ENCODE results near the gene TSC22D4.
A peak's percentile ranks its signal among the peaks of the same experiment; 100 is the strongest.
"Not testable (repeated sequence)": the region's sequence is repeated elsewhere in the genome, so short reads cannot be mapped to it uniquely, and the experiment has no call there.

TSC22D4 gene

DNA sequence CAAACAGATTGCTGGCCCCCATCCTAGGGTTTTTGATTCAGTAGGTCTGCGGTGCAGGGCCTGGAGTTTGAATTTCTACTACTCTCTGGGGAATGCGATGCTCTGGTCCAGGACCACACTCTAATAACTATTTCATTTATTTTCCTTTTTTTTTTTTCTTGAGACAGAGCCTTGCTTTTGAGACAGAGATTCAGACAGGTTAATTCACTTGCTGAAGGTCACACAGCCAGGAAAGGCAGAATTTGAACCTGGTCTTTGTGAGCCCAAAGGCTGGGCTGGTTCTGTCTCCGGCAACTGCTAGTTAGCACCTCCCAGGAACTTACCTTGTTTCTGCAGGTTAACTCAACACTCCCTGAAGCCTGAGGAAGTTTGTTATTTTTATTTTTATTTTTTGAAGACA is 26.5 kb downstream of the TSC22D4 start:
- DNase-seq, result no peak
- no peak overlapping the region for H3K56ac ChIP-seq (ENCODE audit: low read length)
- H4K5ac ChIP-seq (ENCODE audit: low read length), result no peak overlapping the region

DNA sequence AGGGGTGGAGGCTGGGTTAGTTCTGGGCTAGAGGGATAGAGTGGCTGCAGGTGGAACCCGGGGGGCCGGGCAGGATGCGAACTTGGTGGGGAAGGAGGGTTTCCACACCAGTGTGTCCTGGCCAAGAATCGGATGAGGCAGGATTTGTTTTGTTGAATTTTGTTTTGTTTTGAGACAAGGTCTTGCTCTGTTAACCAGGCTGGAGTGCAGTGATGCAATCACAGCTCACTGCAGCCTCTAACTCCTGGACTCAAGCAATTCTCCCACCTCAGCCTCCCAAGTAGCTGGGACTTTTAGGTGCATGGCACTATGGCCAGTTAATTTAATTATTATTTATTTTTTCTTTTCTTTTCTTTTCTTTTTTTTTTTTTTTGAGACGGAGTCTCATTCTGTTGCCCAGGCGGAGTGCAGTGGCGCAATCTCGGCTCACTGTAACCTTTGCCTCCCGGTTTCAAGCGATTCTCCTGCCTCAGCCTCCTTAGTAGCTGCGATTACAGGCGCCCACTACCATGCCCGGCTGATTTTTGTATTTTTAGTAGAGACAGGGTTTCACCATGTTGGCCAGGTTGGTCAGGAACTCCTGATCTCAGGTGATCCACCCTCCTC is 29.7 kb downstream of the TSC22D4 start:
- Histone ChIP-seq H4K5ac (ENCODE audit: low read length) (no peak overlapping the region), H3K36me3 (ENCODE audit: control insufficient read depth, insufficient read depth, low read length) (no peaks in the 10 kb centered on the region), H3K4me2 (ENCODE audit: low read length) (no peak overlapping the region), H2BK120ac (ENCODE audit: low read depth, low read length) (no peak overlapping the region), H3K56ac (ENCODE audit: low read length) (no peak overlapping the region), H3K4me3 (ENCODE audit: low read length) (no peak overlapping the region), H4K8ac (ENCODE audit: low read depth, low read length) (no peak overlapping the region), H3K79me2 (ENCODE audit: control insufficient read depth, insufficient read depth, low read length) (no peaks in the 10 kb centered on the region), H3K79me1 (ENCODE audit: low read length) (no peaks in the 10 kb centered on the region), H3K9ac (ENCODE audit: low read length) (no peak overlapping the region), H3K23ac (ENCODE audit: low read length) (no peak overlapping the region), H3K4me1 (ENCODE audit: control insufficient read depth, low read depth, low read length) (no peaks in the 10 kb centered on the region), H3K27ac (ENCODE audit: low read depth, low read length) (no peak overlapping the region), H3K4ac (ENCODE audit: low read depth, low read length) (no peak overlapping the region), H2BK15ac (replicated peaks; ENCODE audit: low read depth) (no peak overlapping the region), H3K18ac (ENCODE audit: low read length) (no peak overlapping the region), H2AK5ac (ENCODE audit: low read length) (no peak overlapping the region), H3K27me3 (ENCODE audit: insufficient read depth, low read length, poor library complexity) (no peaks in the 10 kb centered on the region), H2BK5ac (ENCODE audit: low read length) (no peak overlapping the region)
- DNase-seq, result no peak
- no CpG with 5 or more reads among the region's 13 CpGs for WGBS (ENCODE audit: extremely low coverage, insufficient coverage, low lambda C conversion rate)

More for the DNA sequence above, 26.5 kb downstream of the TSC22D4 start:
- H3K9ac ChIP-seq (ENCODE audit: low read length), result no peak overlapping the region
- no peaks in the 10 kb centered on the region for H3K4me1 ChIP-seq (ENCODE audit: control insufficient read depth, low read depth, low read length)
- H3K18ac ChIP-seq (ENCODE audit: low read length), result no peak overlapping the region
- H3K4me2 ChIP-seq (ENCODE audit: low read length), result no peak overlapping the region
- no peak overlapping the region for H3K4ac ChIP-seq (ENCODE audit: low read depth, low read length)
- no peak overlapping the region for H4K8ac ChIP-seq (ENCODE audit: low read depth, low read length)
- H3K27ac ChIP-seq (ENCODE audit: low read depth, low read length), result no peak overlapping the region
- H3K36me3 ChIP-seq (ENCODE audit: control insufficient read depth, insufficient read depth, low read length), result no peaks in the 10 kb centered on the region
- no peaks in the 10 kb centered on the region for H3K79me2 ChIP-seq (ENCODE audit: control insufficient read depth, insufficient read depth, low read length)
- WGBS (ENCODE audit: extremely low coverage, insufficient coverage, low lambda C conversion rate), result no CpG with 5 or more reads among the region's 3 CpGs
- H2AK5ac ChIP-seq (ENCODE audit: low read length), result no peak overlapping the region
- H3K79me1 ChIP-seq (ENCODE audit: low read length), result no peaks in the 10 kb centered on the region
- no peak overlapping the region for H3K23ac ChIP-seq (ENCODE audit: low read length)
- no peak overlapping the region for H2BK5ac ChIP-seq (ENCODE audit: low read length)
- no peak overlapping the region for H2BK120ac ChIP-seq (ENCODE audit: low read depth, low read length)
- H3K4me3 ChIP-seq (ENCODE audit: low read length), result no peak overlapping the region
- no peak overlapping the region for H2BK15ac ChIP-seq (replicated peaks; ENCODE audit: low read depth)
- no peaks in the 10 kb centered on the region for H3K27me3 ChIP-seq (ENCODE audit: insufficient read depth, low read length, poor library complexity)

DNA sequence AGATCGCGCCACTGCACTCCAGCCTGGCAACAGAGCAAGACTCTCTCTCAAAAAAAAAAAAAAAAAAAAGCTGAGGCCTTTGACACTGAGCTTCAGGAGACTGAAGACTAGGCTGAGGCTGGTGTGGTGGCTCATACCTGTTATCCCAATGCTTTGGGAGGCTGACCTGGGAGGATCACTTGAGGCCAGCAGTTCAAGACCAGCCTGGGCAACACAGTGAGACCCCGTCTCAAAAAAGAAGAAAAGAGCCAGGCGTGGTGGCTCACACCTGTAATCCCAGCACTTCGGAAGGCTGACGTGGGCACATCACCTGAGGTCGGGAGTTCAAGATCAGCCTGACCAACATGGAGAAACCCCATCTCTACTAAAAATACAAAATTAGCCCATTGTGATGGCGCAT is 31.7 kb downstream of the TSC22D4 start:
- H3K4me1 ChIP-seq (ENCODE audit: control insufficient read depth, low read depth, low read length); H3K4ac ChIP-seq (ENCODE audit: low read depth, low read length); H3K27me3 ChIP-seq (ENCODE audit: insufficient read depth, low read length, poor library complexity); H3K18ac ChIP-seq (ENCODE audit: low read length); H3K4me3 ChIP-seq (ENCODE audit: low read length); H4K8ac ChIP-seq (ENCODE audit: low read depth, low read length); H2BK15ac ChIP-seq (replicated peaks; ENCODE audit: low read depth); H4K5ac ChIP-seq (ENCODE audit: low read length); H3K9ac ChIP-seq (ENCODE audit: low read length); H3K79me2 ChIP-seq (ENCODE audit: control insufficient read depth, insufficient read depth, low read length); H3K36me3 ChIP-seq (ENCODE audit: control insufficient read depth, insufficient read depth, low read length); H3K23ac ChIP-seq (ENCODE audit: low read length); H3K56ac ChIP-seq (ENCODE audit: low read length); H3K79me1 ChIP-seq (ENCODE audit: low read length); DNase-seq; H3K4me2 ChIP-seq (ENCODE audit: low read length); H3K27ac ChIP-seq (ENCODE audit: low read depth, low read length); H2AK5ac ChIP-seq (ENCODE audit: low read length); H2BK120ac ChIP-seq (ENCODE audit: low read depth, low read length); H2BK5ac ChIP-seq (ENCODE audit: low read length): not testable (repeated sequence)
- no CpG with 5 or more reads among the region's 8 CpGs for WGBS (ENCODE audit: extremely low coverage, insufficient coverage, low lambda C conversion rate)

DNA sequence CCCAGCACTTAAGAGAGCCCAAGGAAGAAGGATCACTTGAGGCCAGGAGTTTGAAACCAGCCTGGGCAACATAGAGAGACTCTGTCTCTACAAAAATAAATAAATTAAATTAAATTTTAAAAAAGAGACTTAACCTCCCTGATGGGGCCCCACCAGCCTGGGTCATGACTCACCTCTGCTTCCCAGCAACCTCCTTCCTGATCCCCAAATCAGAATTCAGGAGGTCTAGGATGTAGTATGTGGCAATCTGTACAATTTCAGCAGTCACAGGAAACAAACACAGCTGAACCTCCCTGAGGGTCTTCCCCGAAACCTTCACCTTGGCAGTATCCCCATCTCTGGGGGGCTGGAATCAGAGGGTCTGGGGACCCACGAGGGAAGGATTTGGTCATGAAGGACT is 33.0 kb downstream of the TSC22D4 start:
- Histone ChIP-seq H2BK120ac (ENCODE audit: low read depth, low read length) (no peak overlapping the region), H3K56ac (ENCODE audit: low read length) (no peak overlapping the region), H3K4me1 (ENCODE audit: control insufficient read depth, low read depth, low read length) (no peaks in the 10 kb centered on the region), H3K9ac (ENCODE audit: low read length) (no peak overlapping the region), H3K4ac (ENCODE audit: low read depth, low read length) (no peak overlapping the region), H3K79me1 (ENCODE audit: low read length) (no peaks in the 10 kb centered on the region), H4K8ac (ENCODE audit: low read depth, low read length) (no peak overlapping the region), H3K4me2 (ENCODE audit: low read length) (no peak overlapping the region), H2BK5ac (ENCODE audit: low read length) (no peak overlapping the region), H3K36me3 (ENCODE audit: control insufficient read depth, insufficient read depth, low read length) (no peaks in the 10 kb centered on the region), H4K5ac (ENCODE audit: low read length) (no peak overlapping the region), H3K79me2 (ENCODE audit: control insufficient read depth, insufficient read depth, low read length) (no peaks in the 10 kb centered on the region), H2AK5ac (ENCODE audit: low read length) (no peak overlapping the region), H3K4me3 (ENCODE audit: low read length) (no peak overlapping the region), H3K27ac (ENCODE audit: low read depth, low read length) (no peak overlapping the region), H3K23ac (ENCODE audit: low read length) (no peak overlapping the region), H2BK15ac (replicated peaks; ENCODE audit: low read depth) (no peak overlapping the region), H3K27me3 (ENCODE audit: insufficient read depth, low read length, poor library complexity) (no peaks in the 10 kb centered on the region), H3K18ac (ENCODE audit: low read length) (no peak overlapping the region)
- no peak for DNase-seq
- WGBS (ENCODE audit: extremely low coverage, insufficient coverage, low lambda C conversion rate), result no CpG with 5 or more reads among the region's 2 CpGs

DNA sequence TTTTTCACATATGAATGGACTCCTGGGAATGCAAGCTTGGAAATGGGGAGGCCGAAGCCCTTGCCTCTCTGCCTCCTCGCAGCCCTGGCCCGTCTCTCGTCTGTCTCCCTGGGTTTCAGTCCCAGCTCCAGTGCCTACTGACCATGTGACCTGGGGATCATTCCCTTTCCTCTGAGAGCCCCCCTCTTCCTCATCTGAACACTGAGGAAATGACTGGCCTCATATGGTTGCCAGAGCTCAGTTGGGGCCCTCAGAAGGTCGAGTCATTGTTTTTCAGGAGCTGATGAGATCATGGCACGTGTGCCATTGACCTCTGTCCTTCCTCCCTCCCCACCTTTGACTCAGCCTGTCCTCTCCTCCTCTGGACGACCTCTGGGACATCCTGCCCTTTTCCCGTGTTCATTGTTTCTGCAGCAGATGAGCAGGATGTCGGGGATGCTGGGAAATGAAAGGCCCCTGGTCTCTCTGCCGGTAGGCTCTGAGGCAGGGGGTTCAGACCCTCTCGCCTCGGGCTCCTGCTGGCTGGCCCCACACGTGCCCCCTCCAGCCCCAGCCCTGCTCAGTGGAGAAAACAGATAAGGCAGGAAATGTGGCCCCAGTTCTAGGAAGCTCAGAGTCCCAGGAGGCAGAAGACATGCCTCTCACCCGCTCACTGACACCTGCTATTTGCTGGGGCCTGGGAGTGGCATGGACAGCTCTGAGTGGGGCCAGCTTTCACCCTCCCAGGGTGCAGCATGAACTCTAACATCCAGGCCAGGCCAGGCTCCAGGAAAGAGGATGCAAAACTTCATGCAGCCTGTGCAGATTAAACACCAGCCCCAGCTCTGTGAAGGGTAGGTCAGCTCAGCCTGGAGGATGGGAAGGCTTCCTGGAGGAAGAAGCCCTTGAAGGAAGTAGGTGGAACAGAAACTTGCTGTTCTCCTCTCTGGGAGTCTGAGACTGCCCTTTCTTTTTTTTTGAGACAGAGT is 34.4 kb downstream of the TSC22D4 start:
- H3K23ac ChIP-seq (ENCODE audit: low read length), result no peak overlapping the region
- no peak overlapping the region for H3K4me3 ChIP-seq (ENCODE audit: low read length)
- no peak overlapping the region for H3K27ac ChIP-seq (ENCODE audit: low read depth, low read length)
- H3K18ac ChIP-seq (ENCODE audit: low read length), result no peak overlapping the region
- no peak overlapping the region for H3K9ac ChIP-seq (ENCODE audit: low read length)
- H3K4me2 ChIP-seq (ENCODE audit: low read length), result no peak overlapping the region
- peak; percentile 68 for DNase-seq
- no peak overlapping the region for H4K8ac ChIP-seq (ENCODE audit: low read depth, low read length)
- H3K36me3 ChIP-seq (ENCODE audit: control insufficient read depth, insufficient read depth, low read length), result no peaks in the 10 kb centered on the region
- no peak overlapping the region for H2BK120ac ChIP-seq (ENCODE audit: low read depth, low read length)
- H3K79me1 ChIP-seq (ENCODE audit: low read length), result no peaks in the 10 kb centered on the region
- no peak overlapping the region for H4K5ac ChIP-seq (ENCODE audit: low read length)
- no peak overlapping the region for H2BK5ac ChIP-seq (ENCODE audit: low read length)
- no peaks in the 10 kb centered on the region for H3K79me2 ChIP-seq (ENCODE audit: control insufficient read depth, insufficient read depth, low read length)
- H3K27me3 ChIP-seq (ENCODE audit: insufficient read depth, low read length, poor library complexity), result no peaks in the 10 kb centered on the region
- H3K4ac ChIP-seq (ENCODE audit: low read depth, low read length), result no peak overlapping the region
- H2BK15ac ChIP-seq (replicated peaks; ENCODE audit: low read depth), result no peak overlapping the region
- no peak overlapping the region for H2AK5ac ChIP-seq (ENCODE audit: low read length)
- H3K4me1 ChIP-seq (ENCODE audit: control insufficient read depth, low read depth, low read length), result no peaks in the 10 kb centered on the region
- no CpG with 5 or more reads among the region's 14 CpGs for WGBS (ENCODE audit: extremely low coverage, insufficient coverage, low lambda C conversion rate)
- peak overlapping the region; percentile 46 for H3K56ac ChIP-seq (ENCODE audit: low read length)

Measured in mesendoderm (in vitro differentiated cells).